Activated naive CD4-positive, alpha-beta T cell treated with anti-CD3 and anti-CD28 coated beads, Interleukin-2, amount 10 ng/mL, durations not matched to agents 7 days and 5 days (primary cell): ENCODE measurements around the gene TMEM126A.
"Not testable (repeated sequence)": the region's sequence is repeated elsewhere in the genome, so short reads cannot be mapped to it uniquely, and the experiment has no call there.

ENCODE experiments used
- CTCF ChIA-PET: fragments of 350-600 bp; sonication (Branson Sonifier 250); formaldehyde crosslinking; loops from one replicate; lab custom pipeline; 2021; ENCODE audit warnings: antibody characterized with exemption; lab: Charles Lee
- DNase-seq: peaks from one replicate; pipeline ENCODE4 v3.0.0-alpha.2; 2020
- H3K27ac Mint-ChIP-seq: one replicate; pipeline ENCODE4 v1.8.0; 2021; ENCODE audit warnings: mild to moderate bottlenecking, moderate library complexity, mixed read lengths
- H3K27me3 Mint-ChIP-seq: one replicate; pipeline ENCODE4 v1.8.0; 2021; ENCODE audit warnings: mild to moderate bottlenecking, mixed read lengths
- H3K36me3 Mint-ChIP-seq: one replicate; pipeline ENCODE4 v1.8.0; 2021; ENCODE audit warnings: mixed read lengths
- H3K4me1 Mint-ChIP-seq: one replicate; pipeline ENCODE4 v1.8.0; 2021; ENCODE audit warnings: mixed read lengths
- H3K4me3 Mint-ChIP-seq: one replicate; pipeline ENCODE4 v1.8.0; 2021; ENCODE audit warnings: mild to moderate bottlenecking, moderate library complexity, mixed read lengths
- H3K9me3 Mint-ChIP-seq: one replicate; pipeline ENCODE4 v1.8.0; 2021; ENCODE audit warnings: mixed read lengths

TMEM126A gene

DNA sequence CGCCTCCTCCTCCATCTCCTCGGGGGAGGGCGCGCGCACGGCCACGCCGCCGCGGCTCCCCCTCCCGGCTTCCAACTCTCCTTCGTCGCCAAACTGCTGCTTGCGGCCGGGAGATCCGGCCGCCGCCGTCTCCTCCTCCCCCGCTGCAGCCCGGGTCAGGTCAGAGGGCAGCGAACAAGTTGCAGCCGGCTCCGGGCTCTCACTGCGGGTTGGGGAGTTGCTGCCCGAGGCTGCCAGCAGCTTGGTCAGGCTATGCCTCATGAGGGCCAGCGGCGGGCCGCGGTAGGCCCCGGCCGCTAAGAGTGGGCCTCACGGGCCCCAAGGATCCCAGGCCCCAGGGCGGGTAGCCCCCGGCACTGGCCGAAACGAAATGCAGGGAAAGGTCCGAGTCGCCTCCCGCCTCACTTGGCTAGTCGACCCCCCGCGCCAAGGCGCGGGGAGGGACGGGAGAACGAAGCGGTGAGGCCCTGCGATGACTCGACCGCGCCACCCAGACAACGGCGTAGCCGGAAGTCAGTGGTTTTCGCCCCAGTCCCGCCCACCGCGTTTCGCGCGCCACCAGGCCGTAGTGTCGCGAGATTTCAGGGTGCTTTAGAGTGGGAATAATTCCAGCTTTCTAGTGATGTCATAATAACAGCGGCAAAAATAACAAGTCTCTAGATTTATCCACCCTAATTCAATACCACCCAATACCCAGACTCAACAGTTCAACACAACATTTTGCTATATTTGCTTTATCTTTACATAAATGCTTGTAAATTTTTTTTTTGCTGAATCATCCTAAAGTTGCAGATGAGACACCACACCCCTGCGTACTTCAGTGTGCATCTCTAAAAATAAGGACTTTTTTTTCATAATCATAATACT is 17.1 kb downstream of the TMEM126A start, which contains the start of gene CREBZF:
Gene CREBZF, minus strand, starts transcription at position 515 of the 867 bp plus-strand sequence. Its CDS starts 254 bp downstream, at position 261.
- Mint-ChIP-seq H3K9me3 (no peaks in the 10 kb centered on the region), H3K27me3 (no peaks in the 10 kb centered on the region), H3K4me1 (peaks cover 35% of the 10 kb centered on the region), H3K4me3 (peak within 1 kb of the TSS; percentile 98), H3K36me3 (peaks cover 36% of the 10 kb centered on the region), H3K27ac (peak within 1 kb of the TSS; percentile 98)
- CTCF ChIA-PET = interaction anchor here (0.7 to 2.7 kb wide), 4 partner anchors 17 to 658 kb away, joined by 3 to 8 read pairs (median 6); partner anchors contain the start of genes DLG2, TMEM126A and TMEM126B
- peak; percentile 94 for DNase-seq

DNA sequence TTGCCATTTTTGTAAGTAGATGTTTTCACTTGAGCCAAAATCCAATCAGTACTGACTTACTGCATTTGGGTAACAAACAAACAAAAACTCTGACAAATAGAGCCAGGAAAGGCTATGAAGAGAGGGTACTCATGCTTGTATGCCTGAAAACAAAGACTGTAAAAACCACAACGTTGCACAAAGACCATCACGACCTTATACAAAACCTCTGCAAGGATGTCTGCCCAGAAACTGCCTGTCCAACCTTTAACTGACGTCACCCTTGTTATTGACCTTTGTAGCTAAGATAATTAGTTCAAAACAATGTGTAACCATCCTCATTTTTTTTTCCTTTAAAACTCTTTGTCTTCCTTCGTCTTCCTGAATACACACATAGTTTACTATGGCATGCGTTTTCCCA is 18.0 kb downstream of the TMEM126A start:
- CTCF ChIA-PET = no interaction called here
- H3K4me3 Mint-ChIP-seq = peak overlapping the region; percentile 61
- H3K9me3 Mint-ChIP-seq = no peaks in the 10 kb centered on the region
- peak overlapping the region; percentile 98 for H3K27ac Mint-ChIP-seq
- no peak for DNase-seq
- peaks cover 27% of the 10 kb centered on the region for H3K4me1 Mint-ChIP-seq
- peaks cover 4% of the 10 kb centered on the region for H3K27me3 Mint-ChIP-seq
- peaks cover 28% of the 10 kb centered on the region for H3K36me3 Mint-ChIP-seq

DNA sequence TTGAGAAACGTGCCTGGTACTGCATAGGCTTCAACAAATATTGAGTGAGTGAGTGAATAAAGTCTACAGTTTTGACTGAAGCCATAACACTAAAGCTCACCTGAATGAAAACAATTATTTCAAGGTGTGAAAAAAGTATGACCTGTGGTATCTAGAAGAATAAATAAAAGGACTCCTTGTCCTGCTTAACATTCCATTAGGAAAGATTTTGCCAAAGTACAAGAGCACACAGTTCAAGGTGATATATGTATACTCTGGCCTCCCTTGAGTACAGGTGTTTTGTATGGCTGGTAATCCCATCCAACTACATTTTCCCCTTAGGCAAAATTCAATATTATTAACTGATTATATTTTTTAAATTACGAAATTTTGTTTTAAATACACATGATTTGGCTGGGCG is 18.9 kb downstream of the TMEM126A start:
- no peak overlapping the region for H3K27ac Mint-ChIP-seq
- peaks cover 18% of the 10 kb centered on the region for H3K4me1 Mint-ChIP-seq
- peaks cover 11% of the 10 kb centered on the region for H3K27me3 Mint-ChIP-seq
- CTCF ChIA-PET = interaction anchor here (0.6 kb wide), 1 partner anchor 44 kb away, joined by 3 read pairs; no protein-coding TSS in a partner anchor
- no peaks in the 10 kb centered on the region for H3K9me3 Mint-ChIP-seq
- no peak overlapping the region for H3K4me3 Mint-ChIP-seq
- no peak for DNase-seq
- H3K36me3 Mint-ChIP-seq = peaks cover 20% of the 10 kb centered on the region

GRCh38 chr11:85668157-85668556 is 20.4 kb downstream of the TMEM126A start:
- no peak for DNase-seq
- CTCF ChIA-PET = interaction anchor here (0.6 to 0.9 kb wide), 3 partner anchors 32 to 396 kb away, joined by 3 to 5 read pairs (median 4); no protein-coding TSS in a partner anchor
- Mint-ChIP-seq H3K4me1 (peaks cover 11% of the 10 kb centered on the region), H3K27ac (no peak overlapping the region), H3K36me3 (peaks cover 11% of the 10 kb centered on the region), H3K27me3 (peaks cover 15% of the 10 kb centered on the region), H3K9me3 (no peaks in the 10 kb centered on the region), H3K4me3 (no peak overlapping the region)

DNA sequence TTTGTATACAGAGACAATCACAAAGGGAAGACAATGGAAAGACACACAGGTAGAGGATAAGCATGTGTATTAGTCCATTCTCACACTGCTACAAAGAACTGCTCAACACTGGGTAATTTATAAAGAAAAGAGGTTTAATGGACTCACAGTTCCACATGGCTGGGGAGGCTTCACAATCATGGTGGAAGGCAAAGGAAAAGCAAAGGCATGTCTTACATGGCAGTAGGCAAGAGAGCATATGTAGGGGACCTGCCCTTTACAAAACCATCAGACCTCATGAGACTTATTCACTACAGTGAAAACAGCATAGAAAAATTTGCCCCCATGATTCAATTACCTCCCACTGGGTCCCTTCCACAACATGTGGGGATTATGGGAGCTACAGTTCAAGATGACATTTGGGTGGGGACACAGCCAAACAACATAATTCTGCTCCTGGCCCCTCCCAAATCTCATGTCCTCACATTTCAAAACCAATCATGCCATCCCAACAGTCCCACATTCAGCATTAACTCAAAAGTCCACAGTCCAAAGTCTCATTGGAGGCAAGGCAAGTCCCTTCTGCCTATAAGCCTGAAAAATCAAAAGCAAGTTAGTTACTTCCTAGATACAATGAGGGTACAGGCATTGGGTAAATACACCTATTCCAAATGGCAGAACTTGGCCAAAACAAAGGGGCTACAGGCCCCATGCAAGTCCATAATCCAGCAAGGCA is 23.3 kb downstream of the TMEM126A start:
- H3K36me3 Mint-ChIP-seq, H3K4me3 Mint-ChIP-seq, H3K27ac Mint-ChIP-seq, DNase-seq, H3K9me3 Mint-ChIP-seq, CTCF ChIA-PET, H3K4me1 Mint-ChIP-seq: not testable (repeated sequence)
- H3K27me3 Mint-ChIP-seq = peaks cover 19% of the 10 kb centered on the region

DNA sequence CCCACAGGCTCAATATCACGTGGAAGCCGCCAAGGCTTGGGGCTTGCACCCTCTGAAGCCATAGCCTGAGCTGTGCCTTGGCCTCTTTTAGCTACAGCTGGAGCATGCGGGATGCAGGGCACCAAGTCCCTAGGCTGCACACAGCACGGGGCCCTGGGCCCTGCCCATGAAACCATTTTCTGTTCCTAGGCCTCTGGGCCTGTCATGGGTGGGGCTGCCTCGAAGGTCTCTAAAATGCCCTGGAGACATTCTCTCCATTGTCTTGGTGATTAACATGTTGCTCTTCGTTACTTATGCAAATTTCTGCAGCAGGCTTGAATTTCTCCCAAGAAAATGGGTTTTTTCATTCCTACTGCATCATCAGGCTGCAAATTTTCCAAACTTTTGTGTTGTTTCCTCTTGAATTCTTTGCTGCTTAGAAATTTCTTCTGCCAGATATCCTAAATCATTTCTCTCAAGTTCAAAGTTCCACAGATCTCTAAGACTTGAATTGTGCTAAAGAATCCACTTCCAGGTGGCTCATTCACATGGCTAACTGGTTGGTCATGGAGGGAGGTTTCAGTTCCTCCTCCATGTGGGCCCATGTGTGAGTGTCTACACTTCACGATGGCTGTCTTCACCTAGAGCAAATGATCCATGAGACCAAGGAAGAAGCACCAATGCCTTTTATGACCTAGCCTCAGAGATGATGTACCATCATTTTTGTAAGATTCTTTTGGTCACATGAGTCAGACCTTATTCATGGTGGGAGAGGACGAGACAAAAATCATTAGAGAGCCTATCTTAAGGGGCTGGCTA is 24.5 kb downstream of the TMEM126A start:
- CTCF ChIA-PET = no interaction called here
- H3K27me3 Mint-ChIP-seq = peaks cover 24% of the 10 kb centered on the region
- H3K27ac Mint-ChIP-seq = no peak overlapping the region
- H3K4me3 Mint-ChIP-seq = no peak overlapping the region
- DNase-seq = no peak
- no peaks in the 10 kb centered on the region for H3K36me3 Mint-ChIP-seq
- H3K4me1 Mint-ChIP-seq = no peaks in the 10 kb centered on the region
- no peaks in the 10 kb centered on the region for H3K9me3 Mint-ChIP-seq

GRCh38 chr11:85673393-85673792 is 25.6 kb downstream of the TMEM126A start:
- Mint-ChIP-seq H3K27ac (no peak overlapping the region), H3K4me1 (no peaks in the 10 kb centered on the region), H3K9me3 (no peaks in the 10 kb centered on the region), H3K27me3 (peaks cover 24% of the 10 kb centered on the region), H3K36me3 (no peaks in the 10 kb centered on the region), H3K4me3 (no peak overlapping the region)
- no peak for DNase-seq
- CTCF ChIA-PET = no interaction called here

DNA sequence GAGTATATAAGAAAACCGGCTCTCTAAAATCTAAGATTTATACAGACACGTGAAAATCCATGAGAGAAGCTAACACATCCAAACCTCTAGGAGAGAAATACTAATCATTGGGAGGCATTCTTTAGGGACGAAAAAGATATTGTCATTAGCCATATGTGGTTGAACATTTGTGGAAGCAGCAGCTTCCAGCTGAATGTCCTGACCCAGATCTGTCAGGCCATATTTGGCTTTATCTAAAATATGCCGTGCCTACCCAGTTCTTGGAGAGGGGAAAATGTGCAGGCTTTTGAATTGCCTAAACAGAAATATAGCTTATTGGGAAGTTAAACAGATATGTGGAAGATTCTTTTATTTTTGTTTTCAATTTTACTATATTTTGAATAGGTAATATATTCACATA is 31.8 kb downstream of the TMEM126A start:
- CTCF ChIA-PET = interaction anchor here (0.7 kb wide), 1 partner anchor 59 kb away, joined by 4 read pairs; no protein-coding TSS in a partner anchor
- H3K36me3 Mint-ChIP-seq = peaks cover 3% of the 10 kb centered on the region
- H3K9me3 Mint-ChIP-seq = no peaks in the 10 kb centered on the region
- H3K4me3 Mint-ChIP-seq = no peak overlapping the region
- H3K4me1 Mint-ChIP-seq = peaks cover 22% of the 10 kb centered on the region
- H3K27me3 Mint-ChIP-seq = peaks cover 20% of the 10 kb centered on the region
- H3K27ac Mint-ChIP-seq = no peak overlapping the region
- DNase-seq = no peak

- H3K9me3 Mint-ChIP-seq = no peaks in the 10 kb centered on the region
- no peak for DNase-seq
- no peak overlapping the region for H3K27ac Mint-ChIP-seq
- no peak overlapping the region for H3K4me3 Mint-ChIP-seq
- H3K4me1 Mint-ChIP-seq = peaks cover 22% of the 10 kb centered on the region
- H3K27me3 Mint-ChIP-seq = peaks cover 23% of the 10 kb centered on the region
- CTCF ChIA-PET = interaction anchor here (1.1 to 1.2 kb wide), 2 partner anchors 10 to 12 kb away, joined by 3 to 6 read pairs; no protein-coding TSS in a partner anchor
- H3K36me3 Mint-ChIP-seq = peaks cover 3% of the 10 kb centered on the region
Measured at GRCh38 chr11:85680897-85681296, 33.1 kb downstream of the TMEM126A start.

DNA sequence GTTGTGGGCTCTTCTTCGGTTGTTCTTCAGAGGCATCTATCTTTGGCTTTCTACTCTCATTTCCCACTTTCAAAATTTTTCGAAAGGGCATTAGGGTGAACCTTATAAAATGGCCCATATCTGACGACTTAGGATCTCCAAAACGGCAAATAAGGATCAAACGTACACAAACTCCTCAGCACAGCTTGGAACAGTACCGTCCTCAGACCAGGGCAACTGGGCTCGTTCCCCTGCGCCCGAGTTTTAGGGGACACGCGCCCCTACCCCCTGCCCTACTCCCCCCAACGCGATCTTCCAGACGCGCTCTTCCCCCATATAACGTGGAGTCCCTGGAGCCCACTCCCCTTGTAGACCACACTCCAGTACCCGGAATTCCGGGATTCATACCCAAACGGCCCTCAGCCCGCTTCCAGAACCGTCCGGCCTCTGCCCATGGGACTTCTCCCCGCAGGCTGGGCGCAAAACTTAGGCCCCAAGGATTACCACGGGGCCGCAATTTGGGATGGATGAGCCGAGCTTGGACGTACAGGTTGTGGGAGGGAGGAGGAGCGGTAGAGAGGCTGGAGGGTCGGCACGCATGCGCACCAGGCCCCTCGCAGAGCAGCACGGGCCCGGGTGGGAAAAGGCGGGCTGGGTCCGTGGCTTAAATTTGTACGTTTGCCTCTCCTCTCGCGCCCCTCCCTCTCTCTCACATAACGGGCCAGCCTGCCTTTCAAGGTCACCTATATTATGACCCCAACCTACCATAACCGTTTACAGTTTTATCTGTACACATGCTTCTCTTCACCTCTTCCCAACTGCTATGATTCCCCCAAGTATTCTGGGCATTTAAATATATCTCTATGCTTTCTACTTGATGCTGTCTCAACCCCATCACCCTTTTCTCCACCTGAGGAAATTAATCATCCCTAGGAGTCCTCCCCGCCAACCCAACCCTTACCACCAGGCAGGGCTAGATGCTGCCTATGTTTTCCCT is 34.9 kb downstream of the TMEM126A start:
- peaks cover 19% of the 10 kb centered on the region for H3K27me3 Mint-ChIP-seq
- DNase-seq = peak; percentile 68
- peaks cover 3% of the 10 kb centered on the region for H3K36me3 Mint-ChIP-seq
- H3K9me3 Mint-ChIP-seq = no peaks in the 10 kb centered on the region
- H3K27ac Mint-ChIP-seq = peak overlapping the region; percentile 63
- CTCF ChIA-PET = interaction anchor here (0.7 to 2.4 kb wide), 3 partner anchors 12 to 172 kb away, joined by 3 to 8 read pairs (median 7); partner anchors contain the start of gene CCDC83
- H3K4me1 Mint-ChIP-seq = peaks cover 22% of the 10 kb centered on the region
- H3K4me3 Mint-ChIP-seq = peak overlapping the region; percentile 70

DNA sequence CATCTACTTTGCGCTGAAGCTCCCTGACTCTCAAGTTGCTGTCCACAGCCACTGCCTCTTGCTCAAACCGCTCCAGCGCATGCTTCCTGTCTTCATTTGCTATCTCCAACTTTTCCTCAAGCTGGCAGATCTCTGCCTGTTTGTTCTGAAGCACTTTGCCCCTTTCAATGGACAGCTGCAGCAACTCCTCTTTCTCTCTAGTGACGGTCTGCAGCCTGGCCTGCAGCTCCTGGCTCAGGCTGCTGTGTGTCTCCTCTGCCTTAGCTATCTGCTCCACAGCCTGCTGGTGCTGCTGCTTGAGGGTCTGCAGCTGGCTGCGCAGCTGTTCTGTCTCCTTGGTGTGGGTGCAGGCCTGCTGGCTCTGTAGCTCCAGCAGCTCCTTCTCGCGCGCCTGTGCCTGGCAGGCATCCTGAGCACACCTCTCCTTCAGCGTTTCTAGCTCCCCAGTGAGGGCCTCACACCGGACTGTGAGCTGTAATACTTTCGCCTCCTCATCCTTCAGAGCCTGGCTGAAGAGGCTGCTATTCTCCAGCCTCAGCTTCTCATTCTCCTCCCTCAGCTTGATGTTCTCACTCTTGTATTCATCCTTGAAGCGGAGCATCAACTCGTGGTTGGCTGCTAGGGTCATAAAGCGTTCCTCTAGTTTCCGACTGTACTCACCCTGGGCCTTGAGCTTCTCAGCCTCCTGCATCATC is 37.5 kb downstream of the TMEM126A start:
- no peak overlapping the region for H3K27ac Mint-ChIP-seq
- H3K4me3 Mint-ChIP-seq = no peak overlapping the region
- peaks cover 9% of the 10 kb centered on the region for H3K36me3 Mint-ChIP-seq
- CTCF ChIA-PET = interaction anchor here (0.6 to 1.7 kb wide), 4 partner anchors 10 to 549 kb away, joined by 3 to 6 read pairs (median 4); no protein-coding TSS in a partner anchor
- DNase-seq = no peak
- H3K27me3 Mint-ChIP-seq = peaks cover 13% of the 10 kb centered on the region
- no peaks in the 10 kb centered on the region for H3K9me3 Mint-ChIP-seq
- H3K4me1 Mint-ChIP-seq = peaks cover 22% of the 10 kb centered on the region

DNA sequence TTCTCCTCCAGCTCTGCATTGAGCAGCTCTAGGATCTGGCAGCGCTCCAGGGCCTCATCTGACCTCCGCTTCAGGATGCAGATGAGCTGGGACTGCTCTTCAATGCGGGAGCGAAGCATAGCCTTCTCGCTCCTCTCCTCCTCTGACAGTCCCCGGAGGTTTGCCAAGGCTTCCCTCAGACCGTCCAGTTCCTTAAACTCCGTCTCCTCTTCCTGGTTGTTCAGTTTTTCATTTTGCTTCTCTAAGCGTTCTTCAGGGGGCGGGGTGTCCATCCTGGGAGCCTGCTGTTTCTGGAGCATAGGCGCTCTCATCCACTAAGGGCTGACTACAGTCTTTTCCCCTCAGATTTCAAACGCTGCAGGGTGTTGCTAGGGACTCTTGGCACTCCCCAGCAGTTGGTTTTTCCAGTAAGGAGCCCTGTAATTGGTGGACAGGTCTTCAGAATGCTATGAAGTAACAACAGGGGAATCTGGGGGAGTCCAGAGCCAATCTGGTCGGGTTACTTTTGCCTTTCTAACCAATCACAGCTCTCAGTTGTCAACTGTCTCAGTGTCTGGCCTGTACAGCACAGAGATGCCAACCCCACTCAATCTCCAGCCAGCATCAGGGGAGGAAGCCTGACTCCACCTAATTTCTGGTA is 38.2 kb downstream of the TMEM126A start, which contains the start of gene CCDC89:
Gene CCDC89, minus strand, starts transcription at position 376 of the 640 bp plus-strand sequence. Its CDS starts 65 bp downstream, at position 311.
- H3K27me3 Mint-ChIP-seq = peaks cover 13% of the 10 kb centered on the region
- H3K4me3 Mint-ChIP-seq = no peak within 1 kb of the TSS
- CTCF ChIA-PET = interaction anchor here (0.6 to 1.7 kb wide), 3 partner anchors 13 to 548 kb away, joined by 3 to 6 read pairs (median 3); no protein-coding TSS in a partner anchor
- DNase-seq = no peak
- peaks cover 24% of the 10 kb centered on the region for H3K4me1 Mint-ChIP-seq
- H3K36me3 Mint-ChIP-seq = peaks cover 12% of the 10 kb centered on the region
- no peaks in the 10 kb centered on the region for H3K9me3 Mint-ChIP-seq
- H3K27ac Mint-ChIP-seq = no peak within 1 kb of the TSS
